Epithelial cell of proximal tubule (primary cell): ENCODE data around the gene PEPD. TPM values are rescaled to one million over a fixed set of nuclear protein-coding genes. Genes with fewer than 3 reads are reported as not detected.

ENCODE experiments used
- DNase-seq: peaks from one replicate; pipeline ENCODE4 v3.0.0-alpha.2; 2011; ENCODE audit warnings: low read depth
- H3K4me3 ChIP-seq: 2 replicates; pipeline ENCODE4 v1.5.1; 2011; ENCODE audit warnings: low read depth, mild to moderate bottlenecking, low read length
- total RNA-seq: library from RNA; depleted of rRNA; stranded (reverse); fragments of >200 nt; gene quantifications from 2 replicates; pipeline ENCODE4 v1.2.3, GENCODE V29; 2015
- TF ChIP-seq, protein P1 (sequence below): conservative IDR thresholded peaks from 2 replicates; pipeline ENCODE4 v1.5.1; 2012; ENCODE audit warnings: low read depth, mild to moderate bottlenecking, low read length

The PEPD gene
- total RNA-seq, 1 donor from 2014 or later: 56.7 TPM

DNA sequence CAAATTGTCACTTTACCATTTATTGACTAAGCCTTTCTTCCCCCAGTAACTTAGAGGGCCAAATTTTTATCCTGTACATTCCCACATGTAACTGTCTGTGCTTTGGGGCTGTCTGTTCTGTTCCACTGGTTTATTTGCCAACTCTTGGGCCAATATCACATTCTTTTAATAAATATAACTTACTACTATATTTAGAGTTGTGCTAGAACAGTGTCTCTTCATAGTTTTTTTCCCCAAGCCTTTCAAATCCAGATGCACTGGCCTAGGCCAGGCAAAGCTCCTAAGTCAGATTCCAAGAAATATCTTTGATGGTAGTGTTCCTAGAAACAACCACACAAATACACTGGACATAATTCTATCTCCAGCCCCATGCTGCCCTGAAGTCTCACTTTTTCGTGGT lies 164.0 kb downstream of the PEPD start:
- no peak overlapping the region for H3K4me3 ChIP-seq
- TF ChIP-seq, protein P1, sequence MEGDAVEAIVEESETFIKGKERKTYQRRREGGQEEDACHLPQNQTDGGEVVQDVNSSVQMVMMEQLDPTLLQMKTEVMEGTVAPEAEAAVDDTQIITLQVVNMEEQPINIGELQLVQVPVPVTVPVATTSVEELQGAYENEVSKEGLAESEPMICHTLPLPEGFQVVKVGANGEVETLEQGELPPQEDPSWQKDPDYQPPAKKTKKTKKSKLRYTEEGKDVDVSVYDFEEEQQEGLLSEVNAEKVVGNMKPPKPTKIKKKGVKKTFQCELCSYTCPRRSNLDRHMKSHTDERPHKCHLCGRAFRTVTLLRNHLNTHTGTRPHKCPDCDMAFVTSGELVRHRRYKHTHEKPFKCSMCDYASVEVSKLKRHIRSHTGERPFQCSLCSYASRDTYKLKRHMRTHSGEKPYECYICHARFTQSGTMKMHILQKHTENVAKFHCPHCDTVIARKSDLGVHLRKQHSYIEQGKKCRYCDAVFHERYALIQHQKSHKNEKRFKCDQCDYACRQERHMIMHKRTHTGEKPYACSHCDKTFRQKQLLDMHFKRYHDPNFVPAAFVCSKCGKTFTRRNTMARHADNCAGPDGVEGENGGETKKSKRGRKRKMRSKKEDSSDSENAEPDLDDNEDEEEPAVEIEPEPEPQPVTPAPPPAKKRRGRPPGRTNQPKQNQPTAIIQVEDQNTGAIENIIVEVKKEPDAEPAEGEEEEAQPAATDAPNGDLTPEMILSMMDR: no peak
- no peak for DNase-seq

DNA sequence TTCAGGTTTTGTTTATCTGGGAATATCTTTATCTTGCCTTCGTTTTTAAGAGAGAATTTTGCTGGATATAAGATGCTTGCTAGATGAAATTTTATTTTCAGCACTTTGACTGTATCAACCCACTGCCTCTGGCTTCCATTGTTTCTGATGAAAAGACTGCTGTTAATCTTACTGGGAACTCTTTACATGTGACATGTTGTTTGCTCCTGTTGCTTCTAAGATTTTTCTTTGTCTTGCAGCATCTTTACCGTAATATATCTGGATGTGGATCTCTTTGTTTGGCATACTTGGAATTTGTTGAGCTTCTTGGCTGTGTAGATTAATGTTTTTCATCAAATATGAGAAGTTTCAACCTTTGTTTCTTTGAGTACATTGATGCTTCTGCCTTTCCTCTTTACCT lies 166.1 kb downstream of the PEPD start:
- no peak for DNase-seq
- TF ChIP-seq, protein P1: no peak
- no peak overlapping the region for H3K4me3 ChIP-seq

DNA sequence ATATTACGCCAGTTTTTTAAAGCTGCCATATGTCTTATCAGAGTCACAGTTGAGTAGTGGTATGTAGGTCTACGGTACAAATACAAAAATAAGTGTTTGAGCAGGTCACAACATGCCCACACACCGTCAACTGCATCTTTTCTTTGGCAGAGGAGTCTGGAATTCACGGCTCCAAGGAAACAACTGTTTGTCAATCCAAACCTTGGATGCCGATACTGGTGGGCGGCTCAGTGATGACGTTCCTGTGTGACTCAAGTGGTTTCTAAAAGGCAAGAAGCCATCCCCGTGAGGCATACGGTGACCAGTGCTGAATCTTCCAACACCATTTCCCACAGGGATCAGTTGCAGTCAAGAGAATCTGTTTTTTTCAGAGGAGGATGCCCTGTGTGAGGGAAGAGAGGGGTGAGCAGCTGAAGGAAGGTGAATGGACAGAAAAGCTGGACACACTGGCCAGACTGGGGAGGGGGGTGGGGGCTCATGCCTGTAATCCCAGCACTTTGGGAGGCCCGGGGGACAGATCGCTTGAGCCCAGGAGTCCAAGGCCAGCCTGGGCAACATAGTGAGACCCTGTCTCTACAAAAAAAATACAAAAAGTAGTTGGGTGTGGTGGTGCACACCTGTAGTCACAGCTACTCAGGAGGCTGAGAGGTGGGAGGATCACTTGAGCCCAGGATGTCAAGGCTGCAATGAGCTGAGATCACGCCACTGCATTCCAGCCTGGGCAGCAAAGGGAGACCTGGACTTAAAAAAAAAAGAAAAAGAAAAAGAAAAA lies 170.9 kb downstream of the PEPD start:
- no peak overlapping the region for H3K4me3 ChIP-seq
- TF ChIP-seq, protein P1: no peak
- no peak for DNase-seq

DNA sequence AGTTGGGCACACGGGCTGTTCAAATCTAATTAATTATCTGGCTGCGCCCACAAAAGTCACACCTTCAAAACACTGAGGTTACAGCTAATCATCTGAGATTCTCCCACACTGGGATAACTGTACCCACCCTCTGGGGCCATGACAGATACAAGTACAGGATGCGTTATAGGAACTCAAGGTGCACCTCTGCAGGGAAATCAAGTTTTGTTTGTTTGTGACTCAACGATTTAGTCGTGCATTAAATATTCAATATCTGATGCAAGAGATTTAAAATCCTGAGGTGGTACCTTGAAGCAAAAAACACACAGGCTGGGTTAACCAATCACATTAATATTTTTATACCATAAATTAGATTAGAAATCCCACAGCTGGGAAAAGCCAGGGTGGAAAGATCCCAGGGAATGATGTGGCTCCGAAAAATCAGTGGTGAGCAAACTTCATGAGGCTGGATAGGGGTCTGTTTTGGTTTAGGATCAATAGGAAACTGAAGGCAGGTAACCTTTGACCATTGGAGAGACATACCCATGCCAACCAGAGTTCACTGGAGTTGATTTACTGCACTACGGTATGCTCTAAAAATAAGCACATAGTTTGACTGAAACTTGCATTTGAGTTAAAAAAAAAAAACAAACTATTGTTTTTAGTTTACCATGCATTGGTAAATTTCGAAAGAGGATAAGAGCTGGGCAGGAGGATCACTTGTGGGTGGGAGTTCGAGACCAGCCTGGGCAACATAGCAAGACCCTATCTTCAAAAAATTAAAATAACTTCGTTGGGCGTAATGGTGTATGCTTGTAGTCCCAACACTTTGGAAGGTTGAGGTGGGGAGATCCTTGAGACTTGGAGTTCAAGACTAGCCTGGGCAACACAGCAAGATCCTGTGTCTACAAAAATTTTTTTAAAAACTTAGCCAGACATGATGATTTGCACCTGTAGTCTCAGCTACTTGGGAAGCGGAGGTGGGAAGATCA lies 172.0 kb downstream of the PEPD start:
- TF ChIP-seq, protein P1: no peak
- no peak overlapping the region for H3K4me3 ChIP-seq
- DNase-seq: no peak

DNA sequence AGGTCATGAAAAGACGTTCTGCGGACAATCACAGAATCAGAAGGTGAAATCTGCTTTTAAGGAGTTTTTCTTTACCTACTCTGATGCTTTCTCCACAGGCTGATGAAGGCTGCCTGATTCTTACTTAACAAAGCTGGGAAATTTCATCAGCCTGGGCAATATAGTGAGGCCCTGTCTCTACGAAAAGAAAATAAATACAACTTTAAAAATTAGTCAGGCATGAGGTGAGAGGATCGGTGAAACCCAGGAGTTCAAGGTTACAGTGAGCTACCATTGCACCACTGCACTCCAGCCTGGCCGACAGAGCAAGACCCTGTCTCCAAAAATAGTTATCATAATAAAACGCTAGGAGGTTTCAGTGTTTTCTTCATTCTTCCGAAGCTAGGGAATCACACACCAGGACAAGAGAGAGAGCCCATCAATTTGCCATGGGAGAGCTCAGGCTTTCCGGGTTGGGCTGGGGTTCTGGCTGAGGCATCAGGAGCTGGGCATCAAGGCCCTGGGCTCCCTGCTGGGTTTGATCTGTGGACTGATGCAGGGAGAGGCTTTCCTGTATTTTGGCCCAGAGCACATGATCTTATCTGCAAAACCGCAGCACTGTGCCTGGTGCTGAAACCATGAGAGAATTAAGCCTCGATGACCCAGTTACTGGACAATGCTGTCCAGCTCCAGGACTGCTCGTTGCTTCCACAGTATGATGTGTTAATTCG lies 173.1 kb downstream of the PEPD start:
- no peak overlapping the region for H3K4me3 ChIP-seq
- no peak for DNase-seq
- TF ChIP-seq, protein P1: no peak

DNA sequence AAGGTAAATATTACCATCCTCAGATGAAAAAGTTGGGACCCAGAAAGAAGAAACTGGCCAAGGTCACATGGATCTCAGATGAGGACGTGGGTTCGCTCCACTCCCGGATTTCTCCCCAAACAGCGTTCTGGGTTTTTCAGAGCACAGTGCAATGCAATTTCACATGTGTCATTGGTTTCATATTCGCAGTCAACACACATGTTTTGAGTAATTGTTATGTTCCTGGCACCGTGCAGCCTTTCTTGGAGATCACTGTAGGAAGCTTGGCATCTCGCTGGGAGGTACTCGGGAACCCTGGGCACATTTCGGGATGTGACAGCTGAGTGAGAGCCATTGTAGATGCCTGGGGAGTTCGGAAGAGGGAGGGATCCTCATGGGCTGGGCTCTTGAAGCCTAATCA lies 174.3 kb downstream of the PEPD start:
- H3K4me3 ChIP-seq: no peak overlapping the region
- TF ChIP-seq, protein P1: no peak
- DNase-seq: no peak
